Prostate gland (tissue), 2 donors: ENCODE data around the gene CTNNBIP1. TPM values are rescaled to one million over a fixed set of nuclear protein-coding genes. Genes with fewer than 3 reads are reported as not detected.

Experiments
- DNase-seq: peaks from one replicate; pipeline ENCODE4 v3.0.0-alpha.2; 2019; ENCODE audit warnings: low spot score
- H3K27ac ChIP-seq, 2 donors: fragments of 200-600 bp; sonication (generic); 2 replicates each; pipeline ENCODE4 v1.5.1; 2017 to 2019
- H3K27me3 ChIP-seq: fragments of 200-600 bp; sonication (generic); replicated peaks from 2 replicates; pipeline ENCODE4 v1.5.1; 2019; ENCODE audit not compliant: insufficient read depth
- H3K36me3 ChIP-seq, 2 donors: fragments of 200-600 bp; sonication (generic); 1 replicate in 1 of 2; 2 replicates in 1 of 2; pipeline versions ENCODE4 v1.5.1 to v1.8.1; 2017 to 2019
- H3K4me1 ChIP-seq: fragments of 200-600 bp; sonication (generic); replicated peaks from 2 replicates; pipeline ENCODE4 v1.5.1; 2019
- H3K4me3 ChIP-seq, 2 donors: fragments of 200-600 bp; sonication (generic); 2 replicates each; pipeline ENCODE4 v1.5.1; 2017 to 2019
- H3K9me3 ChIP-seq: fragments of 200-600 bp; sonication (generic); 2 replicates; pipeline ENCODE4 v1.5.1; 2017
- POLR2A ChIP-seq: fragments of 450-650 bp; IDR thresholded peaks from one replicate; pipeline ENCODE4 v1.6.1; 2016; ENCODE audit warnings: antibody characterized with exemption, mild to moderate bottlenecking
- POLR2AphosphoS5 ChIP-seq: sonication (generic); formaldehyde crosslinking; IDR thresholded peaks from one replicate; pipeline ENCODE4 v1.6.1; 2017; ENCODE audit warnings: antibody characterized with exemption
- WGBS: methylation state at CpG from one replicate; pipeline ENCODE4 v1.1.5; 2018; 5-methylcytosine and 5-hydroxymethylcytosine counted together
- intact Hi-C: fragments of 100-400 bp; cut with DNase I; formaldehyde crosslinking; loops from one replicate; pipeline ENCODE4 v1.14.2; 2022
- total RNA-seq, 2 donors: library from RNA; depleted of rRNA; stranded (reverse); fragments of >200 nt; gene quantifications; one replicate each; pipeline ENCODE4 v1.1.0, GENCODE V29; 2016
- TF ChIP-seq, protein P1 (sequence below), 4 experiments: fragments of 200-600 bp in 2 of 4; fragments of 450-650 bp in 2 of 4; sonication (generic) in 2 of 4; IDR thresholded peaks; 1 replicate in 3 of 4; 2 replicates in 1 of 4; pipeline ENCODE4 v1.5.1; 2016 to 2019; ENCODE audit warnings: antibody characterized with exemption in 4 of 4, mild to moderate bottlenecking in 2 of 4, moderate library complexity in 2 of 4

The CTNNBIP1 gene, protein sequence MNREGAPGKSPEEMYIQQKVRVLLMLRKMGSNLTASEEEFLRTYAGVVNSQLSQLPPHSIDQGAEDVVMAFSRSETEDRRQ
- 100 to 1,000 TPM in 1 of 2 donors, 10 to 100 TPM in 1; 56.9 to 101 TPM for total RNA-seq

DNA sequence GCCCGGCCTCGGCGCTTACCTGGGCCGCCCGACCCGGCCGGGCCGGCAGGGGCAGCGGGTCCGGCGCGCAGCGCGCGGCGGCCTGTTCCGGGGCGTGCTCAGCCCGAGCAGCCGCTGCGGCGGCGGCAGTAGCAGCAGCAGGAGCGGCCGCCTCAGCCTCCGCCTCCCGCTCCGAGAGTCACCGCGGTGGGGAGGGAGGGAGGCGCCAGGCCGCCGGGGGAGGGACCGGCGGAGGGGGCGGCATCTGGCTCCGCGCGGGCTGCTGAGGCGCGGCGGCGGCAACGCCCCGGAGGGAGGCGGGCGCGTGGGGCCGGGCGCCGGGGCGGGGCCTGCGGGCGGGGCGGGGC, at the start of gene CTNNBIP1:
CTNNBIP1 (minus strand) TSS at position 194 of the 347 bp plus-strand sequence. CDS start 38,205 bp downstream, outside the sequence.
- WGBS: no CpG with 5 or more reads among the region's 55 CpGs
- Histone ChIP-seq H3K36me3 (no peaks in the 10 kb centered on the region), H3K4me1 (peaks cover 10% of the 10 kb centered on the region), H3K9me3 (no peaks in the 10 kb centered on the region), H3K27me3 (no peaks in the 10 kb centered on the region), H3K4me3 (peak within 1 kb of the TSS; percentile 43 to 77), H3K27ac (peak within 1 kb of the TSS; percentile 92 to 94)
- intact Hi-C loops: no loop called here
- no peak for DNase-seq
- TF ChIP-seq POLR2AphosphoS5 (no peak), POLR2A (peak; percentile 57)

DNA sequence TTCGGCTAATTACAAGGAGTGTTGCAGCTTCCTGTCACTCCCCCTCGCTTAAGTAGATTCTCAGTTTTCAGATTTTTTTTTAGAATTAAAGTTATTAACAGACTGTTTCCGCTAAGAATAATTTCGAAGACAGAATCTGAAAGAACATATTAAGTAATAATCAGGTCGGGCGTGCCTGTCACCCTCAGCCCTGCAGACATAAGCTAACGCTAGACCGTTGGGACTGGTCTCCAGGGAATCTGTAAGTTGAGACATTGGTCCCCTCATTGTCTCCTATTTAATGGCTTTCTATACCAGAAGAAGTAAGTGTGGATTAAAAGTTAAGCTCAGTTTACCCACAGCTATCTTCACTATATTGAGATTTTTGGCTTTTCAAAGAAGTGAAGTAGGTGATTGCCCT, 47.7 kb upstream of the CTNNBIP1 start:
- no peak for DNase-seq
- no peak overlapping the region for H3K27ac ChIP-seq
- intact Hi-C loops: no loop called here

DNA sequence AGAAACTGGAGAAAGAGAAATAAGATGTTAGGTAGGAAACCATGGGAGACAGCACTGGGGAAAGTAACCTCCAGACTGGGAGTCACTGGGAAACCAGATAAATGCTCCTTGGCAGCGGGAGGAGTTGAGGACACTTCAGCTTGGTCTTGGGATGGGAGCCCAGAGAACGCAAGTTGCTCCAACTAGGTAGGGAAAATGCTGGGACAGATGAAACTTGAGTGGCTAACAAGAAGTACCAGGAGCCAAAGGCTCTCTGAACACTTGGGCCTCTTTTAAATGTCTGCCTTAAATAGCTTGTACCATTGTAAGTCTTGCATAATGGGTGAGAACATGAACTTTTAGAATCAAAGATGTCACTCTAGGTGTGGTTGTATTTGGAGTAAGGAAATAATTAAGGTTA, 36.2 kb upstream of the CTNNBIP1 start:
- WGBS: 95% methylated on average over 2 of the region's 2 CpGs
- H3K27ac ChIP-seq: no peak overlapping the region
- H3K36me3 ChIP-seq: no peaks in the 10 kb centered on the region
- no peak overlapping the region for H3K4me3 ChIP-seq
- H3K27me3 ChIP-seq: no peaks in the 10 kb centered on the region
- intact Hi-C loops: no loop called here
- H3K9me3 ChIP-seq: no peaks in the 10 kb centered on the region
- no peaks in the 10 kb centered on the region for H3K4me1 ChIP-seq
- TF ChIP-seq POLR2AphosphoS5: no peak
- DNase-seq: no peak

More for the DNA sequence above, 47.7 kb upstream of the CTNNBIP1 start:
- TF ChIP-seq POLR2A (no peak), POLR2AphosphoS5 (no peak)
- TF ChIP-seq, protein P1, sequence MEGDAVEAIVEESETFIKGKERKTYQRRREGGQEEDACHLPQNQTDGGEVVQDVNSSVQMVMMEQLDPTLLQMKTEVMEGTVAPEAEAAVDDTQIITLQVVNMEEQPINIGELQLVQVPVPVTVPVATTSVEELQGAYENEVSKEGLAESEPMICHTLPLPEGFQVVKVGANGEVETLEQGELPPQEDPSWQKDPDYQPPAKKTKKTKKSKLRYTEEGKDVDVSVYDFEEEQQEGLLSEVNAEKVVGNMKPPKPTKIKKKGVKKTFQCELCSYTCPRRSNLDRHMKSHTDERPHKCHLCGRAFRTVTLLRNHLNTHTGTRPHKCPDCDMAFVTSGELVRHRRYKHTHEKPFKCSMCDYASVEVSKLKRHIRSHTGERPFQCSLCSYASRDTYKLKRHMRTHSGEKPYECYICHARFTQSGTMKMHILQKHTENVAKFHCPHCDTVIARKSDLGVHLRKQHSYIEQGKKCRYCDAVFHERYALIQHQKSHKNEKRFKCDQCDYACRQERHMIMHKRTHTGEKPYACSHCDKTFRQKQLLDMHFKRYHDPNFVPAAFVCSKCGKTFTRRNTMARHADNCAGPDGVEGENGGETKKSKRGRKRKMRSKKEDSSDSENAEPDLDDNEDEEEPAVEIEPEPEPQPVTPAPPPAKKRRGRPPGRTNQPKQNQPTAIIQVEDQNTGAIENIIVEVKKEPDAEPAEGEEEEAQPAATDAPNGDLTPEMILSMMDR (IDR thresholded peaks at IDR 0.05): no peak
- Histone ChIP-seq H3K4me3 (no peak overlapping the region), H3K4me1 (no peaks in the 10 kb centered on the region), H3K27me3 (no peaks in the 10 kb centered on the region), H3K9me3 (no peaks in the 10 kb centered on the region), H3K36me3 (no peaks in the 10 kb centered on the region)
- 91% methylated on average over 8 of the region's 8 CpGs for WGBS

DNA sequence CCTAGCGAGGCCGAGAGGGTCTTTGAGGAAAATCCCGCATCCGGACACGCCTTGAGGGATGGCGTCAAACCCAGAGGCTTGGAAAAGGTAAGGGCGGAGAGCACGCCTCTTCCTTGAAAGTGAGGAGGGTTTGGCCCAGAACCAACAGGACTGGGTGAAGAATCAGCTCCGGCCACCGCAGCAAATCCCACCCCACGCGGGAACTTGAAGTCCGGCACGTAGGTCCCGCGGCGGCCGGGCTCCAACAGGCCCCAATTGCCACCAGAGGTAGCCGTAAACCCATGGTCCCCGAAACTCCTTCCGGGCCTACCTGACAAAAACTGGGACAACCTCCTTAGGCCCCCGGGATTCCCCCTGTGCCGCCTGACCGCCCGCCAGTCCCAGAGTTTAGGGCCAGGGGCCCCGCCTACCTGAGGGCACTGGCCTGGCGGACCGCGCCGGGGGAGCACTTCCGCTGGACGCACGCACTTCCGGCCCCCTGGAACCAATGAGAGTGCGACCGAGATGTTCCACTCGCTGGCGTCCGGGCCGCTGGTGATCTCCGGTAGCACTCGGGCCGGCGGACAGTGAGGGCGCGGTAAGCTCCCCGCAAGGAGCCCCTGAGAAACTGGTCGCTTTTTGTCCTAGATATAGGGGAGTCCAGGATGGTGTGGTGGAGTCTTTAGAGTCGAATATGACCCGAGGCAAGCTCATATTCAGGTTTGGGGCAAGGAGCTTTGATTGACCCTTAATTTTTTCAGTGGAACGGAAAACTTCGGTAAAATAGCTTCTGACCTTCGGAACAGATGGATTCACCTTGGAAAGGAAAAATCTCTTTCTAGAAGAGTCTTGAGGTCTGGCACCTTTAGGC, 33.1 kb upstream of the CTNNBIP1 start, which contains the start of the genes LZIC and NMNAT1:
LZIC (minus strand) TSS at position 453 of the 850 bp plus-strand sequence. CDS start 6,772 bp downstream, outside the sequence.
NMNAT1 (plus strand) TSS at position 537 of the 850 bp plus-strand sequence. CDS start 28,599 bp downstream, outside the sequence.
- Histone ChIP-seq H3K9me3 (no peaks in the 10 kb centered on the region), H3K27ac (peak within 1 kb of the TSS; percentile 79 to 86), H3K4me1 (no peaks in the 10 kb centered on the region), H3K4me3 (peak within 1 kb of the TSS; percentile 63 to 77), H3K27me3 (no peaks in the 10 kb centered on the region), H3K36me3 (no peaks in the 10 kb centered on the region)
- WGBS: 0% methylated on average over 51 of the region's 53 CpGs
- peak; percentile 89 for DNase-seq
- TF ChIP-seq, protein P1 (IDR thresholded peaks at IDR 0.05): peak in 2 of 4 experiments; percentile 23 to 40
- peak; percentile 79 for TF ChIP-seq POLR2A
- peak; percentile 95 for TF ChIP-seq POLR2AphosphoS5
- intact Hi-C loops: loop anchor here (5.0 kb wide), 3 partner anchors 66 to 214 kb away; partner anchors contain the start of gene UBE4B

DNA sequence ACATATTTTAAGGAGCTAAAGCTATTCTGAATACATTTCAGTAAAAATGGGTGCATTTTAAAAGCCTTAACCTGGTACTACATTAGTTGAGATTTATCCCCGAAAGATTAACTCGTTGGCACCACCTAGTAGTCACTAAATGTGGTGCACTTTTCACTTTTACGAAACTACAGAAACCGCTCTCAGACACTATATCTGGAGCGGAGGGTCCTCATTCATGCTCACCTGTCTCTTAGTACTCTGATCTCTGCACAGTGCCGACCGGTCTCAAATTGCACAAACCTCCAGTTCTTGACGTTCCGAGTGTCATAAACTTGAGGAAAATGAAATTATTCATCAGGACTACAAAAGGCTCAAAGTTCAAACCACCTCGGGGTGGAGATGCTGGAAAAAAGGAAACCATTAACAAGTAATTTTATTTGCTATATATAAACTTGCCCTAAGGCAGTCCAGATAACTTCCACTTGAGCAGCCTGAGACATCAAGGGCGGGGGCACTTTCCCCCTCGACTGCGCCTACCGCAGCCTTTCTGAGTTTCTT, 32.4 kb upstream of the CTNNBIP1 start:
- Histone ChIP-seq H3K4me1 (no peaks in the 10 kb centered on the region), H3K27ac (peak overlapping the region; percentile 79 to 86), H3K9me3 (no peaks in the 10 kb centered on the region), H3K36me3 (no peaks in the 10 kb centered on the region), H3K27me3 (no peaks in the 10 kb centered on the region), H3K4me3 (peak overlapping the region; percentile 63 to 77)
- intact Hi-C loops: loop anchor here (5.0 kb wide), 3 partner anchors 65 to 215 kb away; partner anchors contain the start of gene UBE4B
- TF ChIP-seq POLR2AphosphoS5: no peak
- TF ChIP-seq, protein P1 (IDR thresholded peaks at IDR 0.05): peak in 3 of 4 experiments; percentile 14 to 65 (median 28)
- TF ChIP-seq POLR2A: no peak
- WGBS: 0% methylated on average over 14 of the region's 14 CpGs
- DNase-seq: no peak
